Measurements from ENCODE around the gene SGMS1. TPM values are rescaled to one million over a fixed set of nuclear protein-coding genes. Genes with fewer than 3 reads are reported as not detected.
"Not testable (repeated sequence)": the region's sequence is repeated elsewhere in the genome, so short reads cannot be mapped to it uniquely, and the experiment has no call there.

The SGMS1 gene
- total RNA-seq, 1 experiment from 2014 or later, result 34.5 TPM

- intact Hi-C loops (cut with micrococcal nuclease; ENCODE audit: unreplicated experiment), result no loop called here
- BruUV-seq (replicated peaks), result no TSS peak
- H3K27me3 Mint-ChIP-seq (ENCODE audit: unreplicated experiment), result no peaks in the 10 kb centered on the region
- H3K9me3 Mint-ChIP-seq (ENCODE audit: low read depth, unreplicated experiment), result peaks cover 7% of the 10 kb centered on the region
- no peak for DNase-seq
- no peaks in the 10 kb centered on the region for H3K4me1 Mint-ChIP-seq (ENCODE audit: low read depth, unreplicated experiment)
- H3K27ac Mint-ChIP-seq (ENCODE audit: unreplicated experiment), result no peak overlapping the region
- H3K4me3 Mint-ChIP-seq (ENCODE audit: low read depth, unreplicated experiment), result no peak overlapping the region
- TF ChIP-seq CTCF (IDR thresholded peaks at IDR 0.05; ENCODE audit: unreplicated experiment), result no peak
- CTCF ChIA-PET, result no interaction called here
- no peaks in the 10 kb centered on the region for H3K36me3 Mint-ChIP-seq (ENCODE audit: insufficient read depth, unreplicated experiment)
Measured at GRCh38 chr10:50361946-50362345, 261.8 kb downstream of the SGMS1 start.

GRCh38 chr10:50360077-50360850 is 263.5 kb downstream of the SGMS1 start:
- Mint-ChIP-seq H3K36me3 (ENCODE audit: insufficient read depth, unreplicated experiment) (no peaks in the 10 kb centered on the region), H3K9me3 (ENCODE audit: low read depth, unreplicated experiment) (peaks cover 7% of the 10 kb centered on the region), H3K4me1 (ENCODE audit: low read depth, unreplicated experiment) (no peaks in the 10 kb centered on the region), H3K4me3 (ENCODE audit: low read depth, unreplicated experiment) (no peak overlapping the region), H3K27me3 (ENCODE audit: unreplicated experiment) (no peaks in the 10 kb centered on the region), H3K27ac (ENCODE audit: unreplicated experiment) (no peak overlapping the region)
- DNase-seq, result no peak
- TF ChIP-seq CTCF (IDR thresholded peaks at IDR 0.05; ENCODE audit: unreplicated experiment), result no peak
- intact Hi-C loops (cut with micrococcal nuclease; ENCODE audit: unreplicated experiment), result no loop called here
- CTCF ChIA-PET, result interaction anchor here (1.3 kb wide), 1 partner anchor 218 kb away, joined by 5 read pairs; no protein-coding TSS in a partner anchor
- no TSS peak for BruUV-seq (replicated peaks)

GRCh38 chr10:50358925-50359687 is 264.6 kb downstream of the SGMS1 start:
- CTCF ChIA-PET, result interaction anchor here (1.0 to 1.3 kb wide), 2 partner anchors 16 to 219 kb away, joined by 3 to 5 read pairs; no protein-coding TSS in a partner anchor
- H3K36me3 Mint-ChIP-seq (ENCODE audit: insufficient read depth, unreplicated experiment), result no peaks in the 10 kb centered on the region
- intact Hi-C loops (cut with micrococcal nuclease; ENCODE audit: unreplicated experiment), result no loop called here
- H3K27ac Mint-ChIP-seq (ENCODE audit: unreplicated experiment), result no peak overlapping the region
- BruUV-seq (replicated peaks), result no TSS peak
- no peak for DNase-seq
- no peak overlapping the region for H3K4me3 Mint-ChIP-seq (ENCODE audit: low read depth, unreplicated experiment)
- peaks cover 7% of the 10 kb centered on the region for H3K9me3 Mint-ChIP-seq (ENCODE audit: low read depth, unreplicated experiment)
- no peaks in the 10 kb centered on the region for H3K27me3 Mint-ChIP-seq (ENCODE audit: unreplicated experiment)
- H3K4me1 Mint-ChIP-seq (ENCODE audit: low read depth, unreplicated experiment), result no peaks in the 10 kb centered on the region
- TF ChIP-seq CTCF (IDR thresholded peaks at IDR 0.05; ENCODE audit: unreplicated experiment), result no peak

GRCh38 chr10:50358411-50358810 is 265.3 kb downstream of the SGMS1 start:
- no peaks in the 10 kb centered on the region for H3K27me3 Mint-ChIP-seq (ENCODE audit: unreplicated experiment)
- H3K4me3 Mint-ChIP-seq (ENCODE audit: low read depth, unreplicated experiment), result no peak overlapping the region
- no peaks in the 10 kb centered on the region for H3K36me3 Mint-ChIP-seq (ENCODE audit: insufficient read depth, unreplicated experiment)
- H3K27ac Mint-ChIP-seq (ENCODE audit: unreplicated experiment), result no peak overlapping the region
- H3K9me3 Mint-ChIP-seq (ENCODE audit: low read depth, unreplicated experiment), result peaks cover 7% of the 10 kb centered on the region
- no peak for TF ChIP-seq CTCF (IDR thresholded peaks at IDR 0.05; ENCODE audit: unreplicated experiment)
- no peaks in the 10 kb centered on the region for H3K4me1 Mint-ChIP-seq (ENCODE audit: low read depth, unreplicated experiment)
- CTCF ChIA-PET, result interaction anchor here (1.0 kb wide), 1 partner anchor 16 kb away, joined by 3 read pairs; no protein-coding TSS in a partner anchor
- no peak for DNase-seq
- BruUV-seq (replicated peaks), result no TSS peak
- intact Hi-C loops (cut with micrococcal nuclease; ENCODE audit: unreplicated experiment), result no loop called here

GRCh38 chr10:50356481-50356832 is 267.3 kb downstream of the SGMS1 start:
- H3K9me3 Mint-ChIP-seq (ENCODE audit: low read depth, unreplicated experiment); DNase-seq; H3K4me3 Mint-ChIP-seq (ENCODE audit: low read depth, unreplicated experiment); intact Hi-C loops (cut with micrococcal nuclease; ENCODE audit: unreplicated experiment); BruUV-seq (replicated peaks); H3K4me1 Mint-ChIP-seq (ENCODE audit: low read depth, unreplicated experiment); H3K27me3 Mint-ChIP-seq (ENCODE audit: unreplicated experiment); H3K27ac Mint-ChIP-seq (ENCODE audit: unreplicated experiment); CTCF ChIA-PET; H3K36me3 Mint-ChIP-seq (ENCODE audit: insufficient read depth, unreplicated experiment): not testable (repeated sequence)

GRCh38 chr10:50355693-50356480 is 267.9 kb downstream of the SGMS1 start:
- intact Hi-C loops (cut with micrococcal nuclease; ENCODE audit: unreplicated experiment); CTCF ChIA-PET; H3K4me1 Mint-ChIP-seq (ENCODE audit: low read depth, unreplicated experiment); H3K36me3 Mint-ChIP-seq (ENCODE audit: insufficient read depth, unreplicated experiment); H3K27ac Mint-ChIP-seq (ENCODE audit: unreplicated experiment); H3K27me3 Mint-ChIP-seq (ENCODE audit: unreplicated experiment); BruUV-seq (replicated peaks); H3K9me3 Mint-ChIP-seq (ENCODE audit: low read depth, unreplicated experiment); DNase-seq; H3K4me3 Mint-ChIP-seq (ENCODE audit: low read depth, unreplicated experiment): not testable (repeated sequence)
